AG04450 (cell line): ENCODE results near the gene BCDIN3D. TPM values are rescaled to one million over a fixed set of nuclear protein-coding genes. Genes with fewer than 3 reads are reported as not detected.

Source experiments
- CTCF ChIA-PET: fragments of 300-600, 350-600 bp; formaldehyde crosslinking; extraction: SDS; loops from one replicate; lab custom pipeline; 2022; ENCODE audit warnings: antibody characterized with exemption, inconsistent platforms; lab: Charles Lee
- POLR2A ChIA-PET: fragments of 350-600 bp; formaldehyde crosslinking; extraction: SDS; loops from one replicate; lab custom pipeline; 2021; ENCODE audit warnings: antibody characterized with exemption, inconsistent platforms; lab: Yijun Ruan, JAX
- DNase-seq: peaks from one replicate; pipeline ENCODE4 v3.0.0-alpha.2; 2011; ENCODE audit warnings: low read depth, low spot score
- H3K27ac ChIP-seq: one replicate; pipeline ENCODE4 v1.5.1; 2012; ENCODE audit warnings: low read depth, low read length, control low read depth
- H3K27me3 ChIP-seq: one replicate; pipeline ENCODE4 v1.6.0; 2012; ENCODE audit warnings: low read length; ENCODE audit not compliant: control insufficient read depth, insufficient read depth
- H3K4me3 ChIP-seq: 2 replicates; pipeline ENCODE4 v1.5.1; 2011; ENCODE audit warnings: mild to moderate bottlenecking, low read depth, low read length, control low read depth
- H3K9me3 ChIP-seq: 2 replicates; pipeline ENCODE4 v1.5.1; 2012; ENCODE audit warnings: low read length; ENCODE audit not compliant: control insufficient read depth, insufficient read depth
- CTCF ChIP-seq: IDR thresholded peaks from 2 replicates; pipeline ENCODE4 v1.5.1; 2011; ENCODE audit warnings: low read depth, low read length, control low read depth, inconsistent platforms
- polyA plus RNA-seq: library from polyadenylated mRNA; depleted of rRNA; stranded (reverse); fragments of >200 nt; gene quantifications from 2 replicates; pipeline ENCODE4 v1.2.3, GENCODE V29; 2011

Gene BCDIN3D
- polyA plus RNA-seq, 1 experiment, result 3.8 TPM

GRCh38 chr12:49890096-49890461 lies 47.2 kb upstream of the BCDIN3D start:
- Histone ChIP-seq H3K27me3 (peaks cover 59% of the 10 kb centered on the region), H3K9me3 (no peaks in the 10 kb centered on the region), H3K4me3 (no peak overlapping the region), H3K27ac (no peak overlapping the region)
- no peak for DNase-seq
- no peak for TF ChIP-seq CTCF
- POLR2A ChIA-PET, result no interaction called here
- CTCF ChIA-PET, result no interaction called here

DNA sequence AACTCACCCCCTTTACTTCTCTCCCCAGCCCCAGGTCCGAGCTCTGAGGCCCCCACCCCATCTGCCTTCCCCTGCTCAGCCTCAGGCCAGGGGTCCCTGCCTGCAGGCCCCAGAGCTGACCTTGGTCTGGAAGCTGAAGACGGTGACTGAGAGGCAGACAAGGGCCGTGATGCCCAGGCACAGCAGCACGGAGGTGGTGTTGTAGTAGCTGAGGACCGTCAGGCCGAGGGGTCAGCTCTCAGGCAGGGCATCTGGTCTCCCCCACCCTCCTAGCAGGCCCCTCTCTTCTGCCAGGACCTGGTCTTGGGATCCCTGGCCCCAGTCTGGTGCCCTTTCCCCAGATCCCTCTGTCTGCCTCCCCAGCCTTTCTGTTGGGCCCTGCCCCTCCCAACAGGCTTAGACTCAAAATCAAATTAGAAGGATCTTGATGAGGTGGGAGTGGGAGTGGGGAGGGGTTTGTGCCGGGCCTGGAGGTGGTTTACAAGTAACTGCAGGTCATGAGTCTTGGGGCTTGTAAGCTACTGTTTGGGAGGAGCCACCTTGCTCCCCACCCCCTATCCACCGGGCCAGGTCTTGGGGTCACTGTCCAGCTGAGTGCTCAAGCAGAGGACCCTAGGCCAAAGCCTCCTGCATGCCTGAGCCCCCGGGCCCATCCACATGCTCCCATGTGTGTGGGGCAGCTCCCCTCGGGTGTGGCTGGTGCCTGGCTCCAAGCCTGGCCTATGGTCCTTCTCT lies 46.6 kb upstream of the BCDIN3D start:
- DNase-seq, result no peak
- no peak for TF ChIP-seq CTCF
- ChIA-PET CTCF (no interaction called here), POLR2A (no interaction called here)
- Histone ChIP-seq H3K27me3 (peaks cover 60% of the 10 kb centered on the region), H3K4me3 (no peak overlapping the region), H3K27ac (no peak overlapping the region), H3K9me3 (no peaks in the 10 kb centered on the region)

DNA sequence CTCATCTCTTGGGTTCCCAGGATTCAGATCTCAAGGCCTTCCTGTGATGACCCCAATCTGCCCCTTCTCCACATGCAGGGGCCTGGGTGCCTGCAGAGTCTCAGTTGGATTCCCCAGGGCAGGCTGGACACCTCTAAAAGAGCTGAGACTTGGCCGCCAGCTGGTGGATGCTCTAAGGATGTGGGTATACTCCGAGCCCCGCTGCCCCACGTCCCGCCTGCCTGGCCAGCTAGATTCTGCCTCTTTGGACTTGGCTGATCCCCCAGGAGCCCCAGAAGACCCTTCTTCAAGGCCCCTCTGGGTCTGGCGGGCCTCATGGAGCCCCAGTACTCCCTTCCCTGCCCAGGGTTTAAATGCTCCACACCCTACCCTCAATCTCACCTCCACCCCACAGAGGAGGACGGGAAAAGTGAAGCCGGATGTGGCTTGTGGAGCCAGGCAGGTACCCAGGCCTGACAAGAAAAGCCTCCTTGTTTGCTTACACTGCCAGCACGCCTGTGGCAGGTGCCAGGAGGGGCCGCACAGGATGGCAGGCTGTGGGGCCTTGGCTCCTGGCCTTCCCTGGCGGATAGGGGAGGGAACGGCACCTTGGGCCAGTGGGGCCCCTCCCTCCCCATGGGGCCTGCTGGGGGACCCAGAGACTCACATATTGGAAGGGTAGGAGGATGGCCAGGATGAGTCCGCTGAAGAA lies 45.7 kb upstream of the BCDIN3D start:
- no peak for DNase-seq
- H3K4me3 ChIP-seq, result no peak overlapping the region
- ChIA-PET POLR2A (no interaction called here), CTCF (no interaction called here)
- no peak for TF ChIP-seq CTCF
- peaks cover 65% of the 10 kb centered on the region for H3K27me3 ChIP-seq
- H3K9me3 ChIP-seq, result no peaks in the 10 kb centered on the region
- H3K27ac ChIP-seq, result no peak overlapping the region

DNA sequence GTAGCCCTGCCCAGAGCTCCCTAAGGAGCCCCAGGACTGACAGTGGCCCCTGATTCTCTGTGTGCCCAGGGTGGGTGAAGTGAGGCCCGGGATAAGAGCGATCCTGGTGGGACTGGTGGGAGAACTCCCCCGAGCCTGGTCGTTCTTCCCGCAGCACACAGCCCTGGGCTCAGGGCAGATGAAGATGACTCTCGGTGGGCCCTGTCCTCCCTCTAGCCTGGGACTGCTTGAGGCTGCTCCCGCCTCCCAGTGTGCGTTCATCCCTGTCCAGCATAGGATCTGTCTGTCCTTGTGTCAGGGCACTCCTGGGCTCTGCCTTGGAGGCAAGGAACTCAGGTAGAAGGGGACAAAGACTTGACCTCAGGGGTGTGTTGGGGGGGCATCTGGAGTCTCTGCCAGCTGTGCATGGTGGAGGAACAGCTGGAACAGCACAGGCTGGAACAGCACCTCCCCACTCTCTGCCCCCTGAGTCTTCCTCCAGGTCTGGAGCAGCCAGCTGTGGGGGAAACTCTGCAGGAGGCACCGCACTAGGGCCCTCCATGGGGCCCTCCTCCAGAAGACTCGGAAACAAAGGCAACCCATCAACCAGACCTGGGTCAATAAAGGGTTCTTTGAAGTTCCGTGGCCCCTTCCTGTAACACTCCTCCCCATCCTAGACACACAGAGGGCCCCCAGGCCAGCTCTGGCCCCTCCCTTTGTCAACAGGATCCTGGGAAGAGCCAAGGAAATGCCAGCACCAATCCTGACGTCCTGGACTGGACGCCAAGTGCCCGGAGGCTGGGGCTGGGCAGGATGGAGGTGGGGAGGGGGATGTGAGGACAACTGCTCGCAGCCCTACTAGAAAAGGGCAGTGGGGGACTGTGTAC lies 44.9 kb upstream of the BCDIN3D start:
- DNase-seq, result no peak
- H3K27me3 ChIP-seq, result peaks cover 64% of the 10 kb centered on the region
- ChIA-PET POLR2A (no interaction called here), CTCF (interaction anchor here (2.5 kb wide), 1 partner anchor 57 kb away, joined by 10 read pairs; no protein-coding TSS in a partner anchor)
- no peaks in the 10 kb centered on the region for H3K9me3 ChIP-seq
- H3K4me3 ChIP-seq, result no peak overlapping the region
- no peak overlapping the region for H3K27ac ChIP-seq
- TF ChIP-seq CTCF, result no peak
